Measurements from ENCODE around the gene L2HGDH. TPM values are rescaled to one million over a fixed set of nuclear protein-coding genes. Genes with fewer than 3 reads are reported as not detected.

The L2HGDH gene
- polyA plus RNA-seq, 1 of the 3 experiments (the other 2 are of a cell fraction), result 8.4 TPM

DNA sequence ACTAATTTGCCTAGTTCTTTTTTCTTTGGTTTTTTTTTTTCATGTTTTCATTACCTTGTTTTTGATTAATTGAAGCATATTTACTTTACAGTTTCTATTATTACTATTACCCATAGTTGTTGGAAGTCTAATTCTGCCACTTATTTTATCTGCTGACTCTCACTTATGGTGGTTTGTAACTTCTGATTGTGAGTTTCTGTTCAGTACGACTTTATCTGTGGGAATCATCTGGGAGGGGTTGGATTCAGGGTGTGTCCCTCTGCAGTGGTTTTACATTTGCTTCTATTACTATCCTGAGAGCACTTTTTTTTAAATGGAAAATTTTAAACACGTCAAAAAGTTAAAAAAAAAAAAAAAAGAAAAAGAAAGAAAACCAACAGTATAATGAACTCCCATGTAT is 54.3 kb downstream of the L2HGDH start (continued):
- TF ChIP-seq EZH2phosphoT487 (IDR thresholded peaks at IDR 0.05; ENCODE audit: borderline replicate concordance, low read depth), result no peak
- TF ChIP-seq SIN3A (IDR thresholded peaks at IDR 0.05; ENCODE audit: borderline replicate concordance, low read depth, low read length), result no peak
- TF ChIP-seq CHD2 (IDR thresholded peaks at IDR 0.05; ENCODE audit: low read length, partially characterized antibody), result no peak
- TF ChIP-seq RFX5 (IDR thresholded peaks at IDR 0.05; ENCODE audit: low read length), result no peak
- TF ChIP-seq, protein P1, sequence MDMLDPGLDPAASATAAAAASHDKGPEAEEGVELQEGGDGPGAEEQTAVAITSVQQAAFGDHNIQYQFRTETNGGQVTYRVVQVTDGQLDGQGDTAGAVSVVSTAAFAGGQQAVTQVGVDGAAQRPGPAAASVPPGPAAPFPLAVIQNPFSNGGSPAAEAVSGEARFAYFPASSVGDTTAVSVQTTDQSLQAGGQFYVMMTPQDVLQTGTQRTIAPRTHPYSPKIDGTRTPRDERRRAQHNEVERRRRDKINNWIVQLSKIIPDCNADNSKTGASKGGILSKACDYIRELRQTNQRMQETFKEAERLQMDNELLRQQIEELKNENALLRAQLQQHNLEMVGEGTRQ (IDR thresholded peaks at IDR 0.05; ENCODE audit: borderline replicate concordance, low read depth, low read length), result no peak
- no peak for TF ChIP-seq TAF1 (IDR thresholded peaks at IDR 0.05; ENCODE audit: borderline replicate concordance, low read depth, low read length)

DNA sequence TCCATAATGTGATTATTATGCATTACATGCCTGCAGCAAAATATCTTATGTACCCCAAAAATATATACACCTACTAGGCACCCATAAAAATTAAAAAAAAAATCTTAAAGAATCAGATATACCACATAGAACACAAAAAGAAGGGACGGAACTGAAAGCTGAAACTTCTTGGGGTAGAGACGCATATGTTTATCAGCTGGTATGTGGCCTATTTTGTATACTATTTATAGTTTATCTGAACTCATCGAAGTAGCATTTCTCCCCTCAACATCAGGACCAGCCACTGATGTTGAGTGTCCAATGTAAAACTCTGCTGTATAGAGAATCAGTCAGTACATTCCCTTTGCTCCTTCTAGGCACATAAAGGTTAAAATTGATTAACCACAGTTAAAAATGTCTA is 57.8 kb downstream of the L2HGDH start:
- H2AFZ ChIP-seq (ENCODE audit: low read depth), result no peak overlapping the region

DNA sequence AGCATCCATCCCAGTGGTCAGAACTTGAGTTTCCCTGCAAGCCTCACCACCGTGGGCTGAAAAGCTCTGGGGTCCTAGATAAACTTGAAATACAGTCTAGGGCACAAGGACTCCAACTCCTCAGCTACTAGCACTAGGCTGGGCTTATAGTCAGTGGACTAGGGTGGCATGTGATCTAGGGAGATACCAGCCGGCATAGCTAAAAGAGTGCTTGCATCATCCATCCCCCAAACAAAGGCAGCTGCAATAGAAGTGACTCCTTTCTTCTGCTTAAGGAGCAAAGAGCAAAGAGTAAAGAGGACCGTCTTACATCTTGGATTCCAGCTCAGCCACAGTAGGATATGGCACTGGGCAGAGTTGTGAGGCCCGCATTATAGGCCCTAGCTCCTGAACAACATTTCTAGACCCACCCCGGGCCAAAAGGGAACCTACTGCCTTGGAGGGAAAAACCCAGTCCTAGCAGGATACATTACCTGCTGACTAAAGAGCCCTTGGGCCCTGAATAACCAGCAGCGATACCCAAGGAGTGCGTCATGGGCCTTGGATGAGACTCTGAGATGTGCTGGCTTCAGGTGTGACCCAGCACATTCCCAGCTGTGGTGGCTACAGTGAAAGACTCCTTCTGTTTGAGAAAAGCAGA is 62.8 kb downstream of the L2HGDH start:
- 0 out of 2 replicates have a peak, but pooled peaks cover 3% of the 10 kb centered on the region for H3K9me3 ChIP-seq
- no peak for DNase-seq
- POLR2A ChIA-PET, result no interaction called here
- no peak overlapping the region for H2AFZ ChIP-seq (ENCODE audit: low read depth)
- no peak overlapping the region for H3K9ac ChIP-seq
- no peak overlapping the region for H3K4me3 ChIP-seq (ENCODE audit: low read depth in 2 of 2, low read length in 1 of 2)
- WGBS (ENCODE audit: low lambda C conversion rate), result 91% methylated on average over 4 of the region's 7 CpGs
- H3K27ac ChIP-seq (ENCODE audit: low read depth in 2 of 2, low read length in 1 of 2), result no peak overlapping the region
- H3K9me2 ChIP-seq, result no peaks in the 10 kb centered on the region
- CTCF ChIA-PET, result interaction anchor here (2.1 kb wide), 1 partner anchor 12 kb away, joined by 5 read pairs; no protein-coding TSS in a partner anchor
- H3K36me3 ChIP-seq (replicated peaks in 1 of 2; ENCODE audit: control insufficient read depth in 1 of 2, insufficient read depth in 2 of 2, low read length in 1 of 2), result peaks cover 7% of the 10 kb centered on the region in 2 experiments
- H3K4me1 ChIP-seq (ENCODE audit: control insufficient read depth in 1 of 2, insufficient read depth in 2 of 2, low read depth in 1 of 2, low read length in 1 of 2), result no peaks in the 10 kb centered on the region
- no peaks in the 10 kb centered on the region for H4K20me1 ChIP-seq (ENCODE audit: insufficient read depth)
- H3K27me3 ChIP-seq (ENCODE audit: insufficient read depth), result no peaks in the 10 kb centered on the region
- TF ChIP-seq, protein P2, sequence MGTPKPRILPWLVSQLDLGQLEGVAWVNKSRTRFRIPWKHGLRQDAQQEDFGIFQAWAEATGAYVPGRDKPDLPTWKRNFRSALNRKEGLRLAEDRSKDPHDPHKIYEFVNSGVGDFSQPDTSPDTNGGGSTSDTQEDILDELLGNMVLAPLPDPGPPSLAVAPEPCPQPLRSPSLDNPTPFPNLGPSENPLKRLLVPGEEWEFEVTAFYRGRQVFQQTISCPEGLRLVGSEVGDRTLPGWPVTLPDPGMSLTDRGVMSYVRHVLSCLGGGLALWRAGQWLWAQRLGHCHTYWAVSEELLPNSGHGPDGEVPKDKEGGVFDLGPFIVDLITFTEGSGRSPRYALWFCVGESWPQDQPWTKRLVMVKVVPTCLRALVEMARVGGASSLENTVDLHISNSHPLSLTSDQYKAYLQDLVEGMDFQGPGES (IDR thresholded peaks at IDR 0.05; ENCODE audit: low read depth, low read length), result no peak
- TF ChIP-seq FOXM1 (IDR thresholded peaks at IDR 0.05; ENCODE audit: low read depth) (no peak), RXRA (IDR thresholded peaks at IDR 0.05; ENCODE audit: borderline replicate concordance, low read depth) (no peak), GABPA (IDR thresholded peaks at IDR 0.05; ENCODE audit: low read depth) (no peak), TEAD4 (IDR thresholded peaks at IDR 0.05; ENCODE audit: borderline replicate concordance, insufficient read depth) (no peak), RCOR1 (IDR thresholded peaks at IDR 0.05; ENCODE audit: low read length) (no peak), FOXJ3 (CRISPR knock-in tag; IDR thresholded peaks at IDR 0.05) (no peak), TAF1 (IDR thresholded peaks at IDR 0.05; ENCODE audit: borderline replicate concordance, low read depth, low read length) (no peak), RFX5 (IDR thresholded peaks at IDR 0.05; ENCODE audit: low read length) (no peak), NRF1 (IDR thresholded peaks at IDR 0.05; ENCODE audit: low read depth, low read length) (no peak), EP300 (IDR thresholded peaks at IDR 0.05; ENCODE audit: borderline replicate concordance in 1 of 2, low read depth in 1 of 2, low read length in 1 of 2) (no peak), EZH2phosphoT487 (IDR thresholded peaks at IDR 0.05; ENCODE audit: borderline replicate concordance, low read depth) (no peak)
- TF ChIP-seq, protein P3, sequence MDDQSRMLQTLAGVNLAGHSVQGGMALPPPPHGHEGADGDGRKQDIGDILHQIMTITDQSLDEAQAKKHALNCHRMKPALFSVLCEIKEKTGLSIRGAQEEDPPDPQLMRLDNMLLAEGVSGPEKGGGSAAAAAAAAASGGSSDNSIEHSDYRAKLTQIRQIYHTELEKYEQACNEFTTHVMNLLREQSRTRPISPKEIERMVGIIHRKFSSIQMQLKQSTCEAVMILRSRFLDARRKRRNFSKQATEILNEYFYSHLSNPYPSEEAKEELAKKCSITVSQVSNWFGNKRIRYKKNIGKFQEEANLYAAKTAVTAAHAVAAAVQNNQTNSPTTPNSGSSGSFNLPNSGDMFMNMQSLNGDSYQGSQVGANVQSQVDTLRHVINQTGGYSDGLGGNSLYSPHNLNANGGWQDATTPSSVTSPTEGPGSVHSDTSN (IDR thresholded peaks at IDR 0.05), result no peak
- TF ChIP-seq, protein P4, sequence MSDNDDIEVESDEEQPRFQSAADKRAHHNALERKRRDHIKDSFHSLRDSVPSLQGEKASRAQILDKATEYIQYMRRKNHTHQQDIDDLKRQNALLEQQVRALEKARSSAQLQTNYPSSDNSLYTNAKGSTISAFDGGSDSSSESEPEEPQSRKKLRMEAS (IDR thresholded peaks at IDR 0.05; ENCODE audit: low read depth), result no peak
- H3F3A ChIP-seq (replicated peaks; ENCODE audit: insufficient read depth), result peaks cover under 1% of the 10 kb centered on the region
- no peaks in the 10 kb centered on the region for H3K79me2 ChIP-seq (ENCODE audit: insufficient read depth)
- no peak overlapping the region for H3K4me2 ChIP-seq

More for the DNA sequence above, 57.8 kb downstream of the L2HGDH start:
- ChIA-PET CTCF (interaction anchor here (1.7 kb wide), 1 partner anchor 67 kb away, joined by 3 read pairs; no protein-coding TSS in a partner anchor), POLR2A (no interaction called here)
- Histone ChIP-seq H3K36me3 (replicated peaks in 1 of 2; ENCODE audit: control insufficient read depth in 1 of 2, insufficient read depth in 2 of 2, low read length in 1 of 2) (peaks cover 0 to 12% of the 10 kb centered on the region in 2 experiments), H3K4me2 (no peak overlapping the region), H3K9me3 (0 out of 2 replicates have a peak, but pooled peaks cover 3% of the 10 kb centered on the region), H3K9me2 (no peaks in the 10 kb centered on the region), H3K9ac (no peak overlapping the region), H3K27ac (ENCODE audit: low read depth in 2 of 2, low read length in 1 of 2) (no peak overlapping the region), H4K20me1 (ENCODE audit: insufficient read depth) (no peaks in the 10 kb centered on the region), H3K79me2 (ENCODE audit: insufficient read depth) (no peaks in the 10 kb centered on the region), H3F3A (replicated peaks; ENCODE audit: insufficient read depth) (peaks cover 2% of the 10 kb centered on the region), H3K4me3 (ENCODE audit: low read depth in 2 of 2, low read length in 1 of 2) (no peak overlapping the region), H3K27me3 (ENCODE audit: insufficient read depth) (no peaks in the 10 kb centered on the region), H3K4me1 (ENCODE audit: control insufficient read depth in 1 of 2, insufficient read depth in 2 of 2, low read depth in 1 of 2, low read length in 1 of 2) (no peaks in the 10 kb centered on the region)
- DNase-seq, result no peak
- WGBS (ENCODE audit: low lambda C conversion rate), result 94% methylated on average over 3 of the region's 3 CpGs
- TF ChIP-seq, protein P5, sequence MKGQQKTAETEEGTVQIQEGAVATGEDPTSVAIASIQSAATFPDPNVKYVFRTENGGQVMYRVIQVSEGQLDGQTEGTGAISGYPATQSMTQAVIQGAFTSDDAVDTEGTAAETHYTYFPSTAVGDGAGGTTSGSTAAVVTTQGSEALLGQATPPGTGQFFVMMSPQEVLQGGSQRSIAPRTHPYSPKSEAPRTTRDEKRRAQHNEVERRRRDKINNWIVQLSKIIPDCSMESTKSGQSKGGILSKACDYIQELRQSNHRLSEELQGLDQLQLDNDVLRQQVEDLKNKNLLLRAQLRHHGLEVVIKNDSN (IDR thresholded peaks at IDR 0.05; ENCODE audit: borderline replicate concordance, low read depth), result no peak
- TF ChIP-seq TCF12 (IDR thresholded peaks at IDR 0.05) (no peak), RFX5 (IDR thresholded peaks at IDR 0.05; ENCODE audit: low read length) (no peak), TAF1 (IDR thresholded peaks at IDR 0.05; ENCODE audit: borderline replicate concordance, low read depth, low read length) (no peak), RAD21 (IDR thresholded peaks at IDR 0.05; ENCODE audit: low read length) (no peak), JUND (IDR thresholded peaks at IDR 0.05) (no peak)
